Measurements from ENCODE around the gene ANKH.
"Not testable (repeated sequence)": the region's sequence is repeated elsewhere in the genome, so short reads cannot be mapped to it uniquely, and the experiment has no call there.

The ANKH gene

GRCh38 chr5:14853685-14854084 lies 17.9 kb downstream of the ANKH start:
- DNase-seq: no peak

GRCh38 chr5:14852779-14853178 lies 18.8 kb downstream of the ANKH start:
- DNase-seq: no peak

GRCh38 chr5:14851999-14852526 lies 19.5 kb downstream of the ANKH start:
- DNase-seq: no peak

- no peak for DNase-seq
These were observed 20.0 kb downstream of the ANKH start for GRCh38 chr5:14851597-14851996.

GRCh38 chr5:14851050-14851419 lies 20.5 kb downstream of the ANKH start:
- DNase-seq: no peak

GRCh38 chr5:14850419-14851049 lies 21.0 kb downstream of the ANKH start:
- DNase-seq: no peak

- no peak for DNase-seq
These were observed 21.9 kb downstream of the ANKH start for GRCh38 chr5:14849516-14850294.

- DNase-seq: not testable (repeated sequence)
These were observed 22.6 kb downstream of the ANKH start for GRCh38 chr5:14848942-14849341.

GRCh38 chr5:14848385-14848784 lies 23.2 kb downstream of the ANKH start:
- DNase-seq: no peak

- DNase-seq: no peak
These were observed 24.1 kb downstream of the ANKH start for GRCh38 chr5:14847471-14847870.

GRCh38 chr5:14842117-14842516 lies 29.5 kb downstream of the ANKH start:
- DNase-seq: no peak

GRCh38 chr5:14840624-14841023 lies 31.0 kb downstream of the ANKH start:
- no peak for DNase-seq

GRCh38 chr5:14838396-14839319 lies 32.9 kb downstream of the ANKH start:
- no peak for DNase-seq

GRCh38 chr5:14837423-14838122 lies 34.0 kb downstream of the ANKH start:
- DNase-seq: not testable (repeated sequence)

- DNase-seq: no peak
These were observed 36.7 kb downstream of the ANKH start for GRCh38 chr5:14834584-14835550.

- DNase-seq: no peak
These were observed 37.5 kb downstream of the ANKH start for GRCh38 chr5:14834062-14834461.

GRCh38 chr5:14831006-14831338 lies 40.6 kb downstream of the ANKH start:
- no peak for DNase-seq

- DNase-seq: no peak
These were observed 41.2 kb downstream of the ANKH start for GRCh38 chr5:14830210-14831005.

GRCh38 chr5:14829396-14829795 lies 42.2 kb downstream of the ANKH start:
- no peak for DNase-seq

GRCh38 chr5:14826714-14827113 lies 44.9 kb downstream of the ANKH start:
- DNase-seq: no peak

- no peak for DNase-seq
These were observed 45.6 kb downstream of the ANKH start for GRCh38 chr5:14825977-14826376.

Data from activated naive CD4-positive, alpha-beta T cell treated with anti-CD3 and anti-CD28 coated beads, Interleukin-2, amount 50 U/mL, for 16 hours (primary cell).